ENCODE measurements around the gene NCEH1. TPM values are rescaled to one million over a fixed set of nuclear protein-coding genes. Genes with fewer than 3 reads are reported as not detected.

Gene NCEH1
- total and polyA plus RNA-seq, 2 experiments from 2014 or later: 1.8 to 4.9 TPM

- no peak for TF ChIP-seq REST (IDR thresholded peaks at IDR 0.05; ENCODE audit: unreplicated experiment)
Measured at GRCh38 chr3:172624999-172625398, 85.9 kb downstream of the NCEH1 start (continued).

- H3K4me3 Mint-ChIP-seq: no peak overlapping the region
- H3K4me1 Mint-ChIP-seq: peaks cover 11% of the 10 kb centered on the region
- H3K27ac ChIP-seq (ENCODE audit: low read depth): no peak overlapping the region
- H4K20me1 ChIP-seq (replicated peaks; ENCODE audit: insufficient read depth): no peaks in the 10 kb centered on the region
- no peaks in the 10 kb centered on the region for H3K36me3 ChIP-seq (ENCODE audit: insufficient read depth)
- peak; percentile 82 for ATAC-seq
- no peaks in the 10 kb centered on the region for H3K36me3 Mint-ChIP-seq (ENCODE audit: low read depth)
- no peaks in the 10 kb centered on the region for H3K9me3 Mint-ChIP-seq
- no peak overlapping the region for H3K4me3 ChIP-seq
- no peaks in the 10 kb centered on the region for H3K79me2 ChIP-seq (replicated peaks; ENCODE audit: insufficient read depth)
- H3K4me1 ChIP-seq (ENCODE audit: insufficient read depth): peaks cover 9% of the 10 kb centered on the region; the same call in 1 of the 2 replicates
- TF ChIP-seq CTCF (conservative IDR thresholded peaks at IDR 0.05; ENCODE audit: low read depth in 2 of 2): peak; percentile 75 to 84
- TF ChIP-seq ZNF331 (CRISPR knock-in tag; IDR thresholded peaks at IDR 0.05; ENCODE audit: low read depth): no peak
- peak; percentile 83 for DNase-seq (ENCODE audit: low spot score)
- H3F3A ChIP-seq (replicated peaks; ENCODE audit: low read depth): no peaks in the 10 kb centered on the region
- H3K4me2 ChIP-seq: peak overlapping the region; percentile 3; the same call in 1 of the 2 replicates
- no peak overlapping the region for H2AFZ ChIP-seq
- no peaks in the 10 kb centered on the region for H3K9me2 ChIP-seq (ENCODE audit: insufficient read depth)
- no peak overlapping the region for H3K27ac Mint-ChIP-seq
- H3K27me3 Mint-ChIP-seq (ENCODE audit: insufficient read depth, low read depth, poor library complexity): peaks cover 4% of the 10 kb centered on the region
- H3K27me3 ChIP-seq (ENCODE audit: insufficient read depth): no peaks in the 10 kb centered on the region
Measured at GRCh38 chr3:172622916-172623700, 87.8 kb downstream of the NCEH1 start.

GRCh38 chr3:172622156-172622555 is 88.7 kb downstream of the NCEH1 start:
- H3K36me3 ChIP-seq (ENCODE audit: insufficient read depth): no peaks in the 10 kb centered on the region
- ATAC-seq (peak; percentile 57), DNase-seq (ENCODE audit: low spot score) (peak; percentile 5)
- peak overlapping the region; percentile 3 for H3K4me2 ChIP-seq
- peaks cover 11% of the 10 kb centered on the region for H3K4me1 Mint-ChIP-seq
- no peaks in the 10 kb centered on the region for H3F3A ChIP-seq (replicated peaks; ENCODE audit: low read depth)
- peaks cover 9% of the 10 kb centered on the region; the same call in 1 of the 2 replicates for H3K4me1 ChIP-seq (ENCODE audit: insufficient read depth)
- no peaks in the 10 kb centered on the region for H4K20me1 ChIP-seq (replicated peaks; ENCODE audit: insufficient read depth)
- no peak for TF ChIP-seq ETS1 (IDR thresholded peaks at IDR 0.05)
- TF ChIP-seq ZNF331 (CRISPR knock-in tag; IDR thresholded peaks at IDR 0.05; ENCODE audit: low read depth): no peak
- no peak for TF ChIP-seq NANOG (IDR thresholded peaks at IDR 0.05; ENCODE audit: borderline replicate concordance)
- no peak overlapping the region for H3K4me3 Mint-ChIP-seq
- H3K27ac ChIP-seq (ENCODE audit: low read depth): no peak overlapping the region
- peaks cover 4% of the 10 kb centered on the region for H3K27me3 Mint-ChIP-seq (ENCODE audit: insufficient read depth, low read depth, poor library complexity)
- no peak overlapping the region; the same call in 1 of the 2 replicates for H3K27ac Mint-ChIP-seq
- H3K36me3 Mint-ChIP-seq (ENCODE audit: low read depth): no peaks in the 10 kb centered on the region
- no peaks in the 10 kb centered on the region for H3K9me3 Mint-ChIP-seq
- no peaks in the 10 kb centered on the region for H3K9me2 ChIP-seq (ENCODE audit: insufficient read depth)
- H3K79me2 ChIP-seq (replicated peaks; ENCODE audit: insufficient read depth): no peaks in the 10 kb centered on the region
- H2AFZ ChIP-seq: peak overlapping the region; percentile 60; the same call in 1 of the 2 replicates
- no peaks in the 10 kb centered on the region for H3K27me3 ChIP-seq (ENCODE audit: insufficient read depth)
- H3K4me3 ChIP-seq: no peak overlapping the region
